PC-3 (cell line): Measurements from ENCODE around the gene SP3. TPM values are rescaled to one million over a fixed set of nuclear protein-coding genes. Genes with fewer than 3 reads are reported as not detected.

Source experiments
- ATAC-seq: fragments of 200-7000 bp; cut with Tn5 transposase; 2 replicates; pipeline ENCODE4 v1.9.1; 2020; ENCODE audit warnings: mild to moderate bottlenecking, moderate library complexity
- BruUV-seq: library from RNA; stranded (reverse); fragments of 400-500 nt; replicated peaks from 2 replicates; lab custom pipeline; 2021; lab: Mats Ljungman, UMichigan
- CTCF ChIA-PET: fragments of 300-600 bp; sonication (Branson Sonifier 250); formaldehyde crosslinking; loops from one replicate; lab custom pipeline; 2022; ENCODE audit warnings: antibody characterized with exemption; lab: Charles Lee
- POLR2A ChIA-PET: fragments of 300-600 bp; sonication (Branson Sonifier 250); formaldehyde crosslinking; loops from one replicate; lab custom pipeline; 2022; ENCODE audit warnings: antibody characterized with exemption; ENCODE audit not compliant: unreplicated experiment; lab: Charles Lee
- DNase-seq: peaks from one replicate; pipeline ENCODE4 v3.0.0-alpha.2; 2015
- H2AFZ ChIP-seq: fragments of 300-600 bp; sonication (generic); 2 replicates; pipeline ENCODE4 v1.6.0; 2016; ENCODE audit warnings: antibody characterized with exemption, low read length
- H3F3A ChIP-seq: fragments of 300-600 bp; sonication (generic); one replicate; pipeline ENCODE4 v1.6.0; 2017; ENCODE audit warnings: antibody characterized with exemption, low read length, control low read depth, mild to moderate bottlenecking; ENCODE audit not compliant: unreplicated experiment
- H3K27ac ChIP-seq: fragments of 300-600 bp; sonication (generic); 2 replicates; pipeline ENCODE4 v1.5.1; 2016; ENCODE audit warnings: mild to moderate bottlenecking, low read length
- H3K27me3 ChIP-seq: fragments of 300-600 bp; sonication (generic); 2 replicates; pipeline ENCODE4 v1.6.1; 2016; ENCODE audit warnings: low read length, mixed read lengths
- H3K36me3 ChIP-seq: fragments of 300-600 bp; sonication (generic); 2 replicates; pipeline ENCODE4 v1.6.1; 2016; ENCODE audit warnings: low read depth, mixed run types, low read length, mixed read lengths
- H3K4me1 ChIP-seq: fragments of 300-600 bp; sonication (generic); 2 replicates; pipeline ENCODE4 v1.5.1; 2016; ENCODE audit warnings: low read length; ENCODE audit not compliant: insufficient read depth
- H3K4me2 ChIP-seq: fragments of 300-600 bp; sonication (generic); 2 replicates; pipeline ENCODE4 v1.6.0; 2016; ENCODE audit warnings: low read length
- H3K4me3 ChIP-seq: fragments of 300-600 bp; sonication (generic); 2 replicates; pipeline ENCODE4 v1.5.1; 2016; ENCODE audit warnings: mild to moderate bottlenecking, low read length, mixed read lengths
- H3K79me2 ChIP-seq: fragments of 300-600 bp; sonication (generic); 2 replicates; pipeline ENCODE4 v1.6.1; 2017; ENCODE audit warnings: low read length, mixed read lengths
- H3K9ac ChIP-seq: fragments of 300-600 bp; sonication (generic); 2 replicates; pipeline ENCODE4 v1.6.0; 2016; ENCODE audit warnings: mild to moderate bottlenecking, low read length
- H3K9me2 ChIP-seq: fragments of 300-600 bp; sonication (generic); replicated peaks from 2 replicates; pipeline ENCODE4 v1.6.1; 2016; ENCODE audit warnings: mixed run types, low read length, mixed read lengths
- H3K9me3 ChIP-seq: fragments of 300-600 bp; sonication (generic); 2 replicates; pipeline ENCODE4 v1.6.1; 2016; ENCODE audit warnings: low read length, mixed read lengths
- H4K20me1 ChIP-seq: fragments of 300-600 bp; sonication (generic); 2 replicates; pipeline ENCODE4 v1.6.1; 2016; ENCODE audit warnings: low read length, mixed read lengths
- CTCF ChIP-seq: fragments of 300-600 bp; sonication (generic); conservative IDR thresholded peaks from 2 replicates; pipeline ENCODE4 v1.5.1; 2017; ENCODE audit warnings: antibody characterized with exemption, low read depth, mild to moderate bottlenecking, low read length
- EZH2 ChIP-seq: fragments of 300-600 bp; sonication (generic); IDR thresholded peaks from one replicate; pipeline ENCODE4 v1.6.1; 2017; ENCODE audit warnings: antibody characterized with exemption, mild to moderate bottlenecking, low read length; ENCODE audit not compliant: unreplicated experiment
- EZH2phosphoT487 ChIP-seq: fragments of 300-600 bp; sonication (generic); IDR thresholded peaks from 2 replicates; pipeline ENCODE4 v1.6.1; 2018; ENCODE audit warnings: mild to moderate bottlenecking, antibody characterized with exemption, low read length, borderline replicate concordance
- intact Hi-C: fragments of 100-400 bp; cut with micrococcal nuclease; formaldehyde crosslinking; loops from 2 replicates; pipeline ENCODE4 v1.9.0; 2023
- total RNA-seq: library from RNA; depleted of rRNA; stranded (reverse); fragments of >200 nt; gene quantifications from 2 replicates; pipeline ENCODE4 v1.2.3, GENCODE V29; 2014

SP3 gene
- total RNA-seq, 1 experiment from 2014 or later: 117 TPM

GRCh38 chr2:173898996-173899395 is 66.2 kb downstream of the SP3 start:
- no peaks in the 10 kb centered on the region for H3K9me3 ChIP-seq
- intact Hi-C loops: no loop called here
- TF ChIP-seq CTCF (no peak), EZH2phosphoT487 (no peak), EZH2 (no peak)
- H3K4me1 ChIP-seq: no peaks in the 10 kb centered on the region
- H3F3A ChIP-seq: no peaks in the 10 kb centered on the region
- no peak overlapping the region for H3K4me3 ChIP-seq
- H3K36me3 ChIP-seq: no peaks in the 10 kb centered on the region
- H3K79me2 ChIP-seq: no peaks in the 10 kb centered on the region
- ATAC-seq (no peak), DNase-seq (no peak)
- no peak overlapping the region for H3K9ac ChIP-seq
- H3K27ac ChIP-seq: no peak overlapping the region
- no peak overlapping the region for H2AFZ ChIP-seq
- BruUV-seq: no TSS peak
- H3K27me3 ChIP-seq: no peaks in the 10 kb centered on the region
- no peaks in the 10 kb centered on the region for H3K9me2 ChIP-seq
- POLR2A ChIA-PET: no interaction called here
- CTCF ChIA-PET: no interaction called here
- no peak overlapping the region for H3K4me2 ChIP-seq
- no peaks in the 10 kb centered on the region for H4K20me1 ChIP-seq

DNA sequence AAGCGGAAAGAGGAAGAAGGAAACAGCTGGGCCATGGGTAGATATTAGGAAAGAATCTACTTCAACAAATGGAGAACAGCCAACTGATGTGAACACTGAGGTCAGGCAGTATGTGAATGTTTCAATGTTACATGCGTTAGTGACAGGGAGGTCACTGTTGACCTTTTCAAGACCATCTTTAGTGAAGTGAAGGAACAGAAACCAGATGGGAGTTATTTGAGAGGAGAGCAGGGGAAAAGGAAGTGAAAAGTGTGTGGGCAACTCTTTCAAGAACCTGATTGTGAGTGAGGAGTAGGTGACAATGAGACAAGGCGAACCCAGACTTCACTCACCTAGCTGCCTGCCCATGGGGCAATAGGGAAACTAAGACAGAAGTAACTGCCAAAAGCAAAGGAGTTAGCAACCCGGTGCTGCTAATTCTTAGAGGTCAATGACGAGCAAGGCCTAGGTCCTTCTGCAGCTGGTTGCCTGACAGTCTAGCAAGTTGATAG is 67.0 kb downstream of the SP3 start:
- no peaks in the 10 kb centered on the region for H4K20me1 ChIP-seq
- ChIA-PET CTCF (no interaction called here), POLR2A (interaction anchor here (0.7 kb wide), 1 partner anchor 11 kb away, joined by 3 read pairs; no protein-coding TSS in a partner anchor)
- no peaks in the 10 kb centered on the region for H3K36me3 ChIP-seq
- ATAC-seq (no peak), DNase-seq (no peak)
- no peaks in the 10 kb centered on the region for H3K9me3 ChIP-seq
- intact Hi-C loops: no loop called here
- no peak overlapping the region for H3K27ac ChIP-seq
- no peaks in the 10 kb centered on the region for H3K4me1 ChIP-seq
- no peak overlapping the region for H3K9ac ChIP-seq
- H2AFZ ChIP-seq: no peak overlapping the region
- TF ChIP-seq EZH2phosphoT487: no peak
- TF ChIP-seq CTCF: no peak
- no peak for TF ChIP-seq EZH2
- no TSS peak for BruUV-seq
- H3K9me2 ChIP-seq: no peaks in the 10 kb centered on the region
- H3K4me2 ChIP-seq: no peak overlapping the region
- no peaks in the 10 kb centered on the region for H3K79me2 ChIP-seq
- H3K27me3 ChIP-seq: no peaks in the 10 kb centered on the region
- H3K4me3 ChIP-seq: no peak overlapping the region
- H3F3A ChIP-seq: no peaks in the 10 kb centered on the region

DNA sequence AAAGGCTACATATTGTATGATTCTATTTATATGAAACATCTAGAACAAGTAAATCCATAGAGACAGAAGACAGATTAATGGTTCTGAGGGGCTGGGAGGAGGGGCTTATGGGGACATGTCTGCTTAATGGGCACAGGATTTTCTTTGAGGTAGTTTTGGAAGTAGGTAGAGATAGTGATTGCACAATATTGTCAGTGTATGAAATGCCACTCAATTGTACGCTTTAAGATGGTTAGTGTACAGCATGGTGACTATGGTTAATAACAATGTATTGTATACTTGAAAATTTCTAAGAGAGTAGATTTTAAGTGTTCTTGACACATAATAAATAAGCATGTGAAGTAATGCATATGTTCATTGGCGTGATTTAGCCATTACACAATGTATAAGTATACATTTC is 68.4 kb downstream of the SP3 start:
- no peaks in the 10 kb centered on the region for H3K27me3 ChIP-seq
- H3K9me2 ChIP-seq: no peaks in the 10 kb centered on the region
- no peaks in the 10 kb centered on the region for H3F3A ChIP-seq
- H2AFZ ChIP-seq: no peak overlapping the region
- H3K4me2 ChIP-seq: no peak overlapping the region
- ChIA-PET CTCF (no interaction called here), POLR2A (no interaction called here)
- DNase-seq (no peak), ATAC-seq (no peak)
- H3K36me3 ChIP-seq: no peaks in the 10 kb centered on the region
- H3K4me1 ChIP-seq: no peaks in the 10 kb centered on the region
- H3K9ac ChIP-seq: no peak overlapping the region
- H3K4me3 ChIP-seq: no peak overlapping the region
- intact Hi-C loops: no loop called here
- H3K79me2 ChIP-seq: no peaks in the 10 kb centered on the region
- no peaks in the 10 kb centered on the region for H3K9me3 ChIP-seq
- no peaks in the 10 kb centered on the region for H4K20me1 ChIP-seq
- no TSS peak for BruUV-seq
- no peak for TF ChIP-seq CTCF
- no peak overlapping the region for H3K27ac ChIP-seq
